ENCODE measurements around the gene GRAPL.
"Not testable (repeated sequence)": the region's sequence is repeated elsewhere in the genome, so short reads cannot be mapped to it uniquely, and the experiment has no call there.

DNA sequence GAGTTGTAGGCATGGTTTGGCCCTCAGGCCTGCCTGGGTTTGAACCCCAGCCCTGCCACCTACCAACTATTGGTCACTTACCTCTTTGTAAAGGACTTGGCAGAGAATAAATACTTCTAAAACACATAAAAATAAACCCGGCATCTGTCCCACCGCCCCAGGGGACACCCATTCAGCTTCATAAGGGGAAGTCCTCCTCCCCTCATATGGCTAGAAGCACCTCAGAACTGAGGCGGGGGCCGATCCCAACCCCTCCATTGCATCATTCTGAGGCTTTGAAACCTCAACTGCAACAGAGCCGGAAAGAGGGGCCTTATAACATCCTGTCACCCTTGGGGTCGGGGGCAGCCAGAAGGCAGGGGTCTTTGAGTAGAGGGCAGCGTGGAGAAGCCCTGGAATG lies 2.1 kb upstream of the GRAPL start:
- not testable (repeated sequence) for TF ChIP-seq POLR2A, EP300 (IDR thresholded peaks at IDR 0.05)
- TF ChIP-seq, protein P1, sequence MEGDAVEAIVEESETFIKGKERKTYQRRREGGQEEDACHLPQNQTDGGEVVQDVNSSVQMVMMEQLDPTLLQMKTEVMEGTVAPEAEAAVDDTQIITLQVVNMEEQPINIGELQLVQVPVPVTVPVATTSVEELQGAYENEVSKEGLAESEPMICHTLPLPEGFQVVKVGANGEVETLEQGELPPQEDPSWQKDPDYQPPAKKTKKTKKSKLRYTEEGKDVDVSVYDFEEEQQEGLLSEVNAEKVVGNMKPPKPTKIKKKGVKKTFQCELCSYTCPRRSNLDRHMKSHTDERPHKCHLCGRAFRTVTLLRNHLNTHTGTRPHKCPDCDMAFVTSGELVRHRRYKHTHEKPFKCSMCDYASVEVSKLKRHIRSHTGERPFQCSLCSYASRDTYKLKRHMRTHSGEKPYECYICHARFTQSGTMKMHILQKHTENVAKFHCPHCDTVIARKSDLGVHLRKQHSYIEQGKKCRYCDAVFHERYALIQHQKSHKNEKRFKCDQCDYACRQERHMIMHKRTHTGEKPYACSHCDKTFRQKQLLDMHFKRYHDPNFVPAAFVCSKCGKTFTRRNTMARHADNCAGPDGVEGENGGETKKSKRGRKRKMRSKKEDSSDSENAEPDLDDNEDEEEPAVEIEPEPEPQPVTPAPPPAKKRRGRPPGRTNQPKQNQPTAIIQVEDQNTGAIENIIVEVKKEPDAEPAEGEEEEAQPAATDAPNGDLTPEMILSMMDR (IDR thresholded peaks at IDR 0.05): not testable (repeated sequence)
